Measurements from ENCODE around the gene SPATA6.
"Not testable (repeated sequence)": the region's sequence is repeated elsewhere in the genome, so short reads cannot be mapped to it uniquely, and the experiment has no call there.

SPATA6 gene

DNA sequence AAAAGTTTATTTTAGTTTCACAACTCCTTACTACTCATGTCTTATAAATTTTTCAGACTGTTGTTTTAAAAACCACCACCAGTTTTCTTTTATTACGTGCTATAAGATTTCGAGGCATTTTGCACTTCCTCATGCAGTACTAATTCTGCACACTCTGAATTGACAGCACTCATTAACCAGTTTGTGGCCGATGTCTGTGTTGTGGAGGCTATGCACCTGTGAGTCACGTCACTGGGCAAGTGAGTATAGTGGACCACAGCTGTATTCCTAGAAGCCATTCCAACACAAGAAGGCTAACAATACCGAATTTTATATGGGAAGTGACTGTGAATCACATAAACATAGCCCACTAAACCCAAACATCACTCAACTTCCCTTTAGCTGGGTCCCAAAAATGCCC, 21.0 kb upstream of the SPATA6 start:
- H2AFZ ChIP-seq = no peak overlapping the region
- no peaks in the 10 kb centered on the region for H3K79me2 ChIP-seq
- H3K4me1 ChIP-seq = peaks cover 3% of the 10 kb centered on the region
- H3K4me3 ChIP-seq (ENCODE audit: low read depth, low read length) = no peak overlapping the region
- no peak overlapping the region for H3K27ac ChIP-seq
- H3K4me2 ChIP-seq (ENCODE audit: low read length) = no peak overlapping the region
- H3K27me3 ChIP-seq (ENCODE audit: control insufficient read depth, insufficient read depth, low read length) = no peaks in the 10 kb centered on the region
- TF ChIP-seq, protein P1, sequence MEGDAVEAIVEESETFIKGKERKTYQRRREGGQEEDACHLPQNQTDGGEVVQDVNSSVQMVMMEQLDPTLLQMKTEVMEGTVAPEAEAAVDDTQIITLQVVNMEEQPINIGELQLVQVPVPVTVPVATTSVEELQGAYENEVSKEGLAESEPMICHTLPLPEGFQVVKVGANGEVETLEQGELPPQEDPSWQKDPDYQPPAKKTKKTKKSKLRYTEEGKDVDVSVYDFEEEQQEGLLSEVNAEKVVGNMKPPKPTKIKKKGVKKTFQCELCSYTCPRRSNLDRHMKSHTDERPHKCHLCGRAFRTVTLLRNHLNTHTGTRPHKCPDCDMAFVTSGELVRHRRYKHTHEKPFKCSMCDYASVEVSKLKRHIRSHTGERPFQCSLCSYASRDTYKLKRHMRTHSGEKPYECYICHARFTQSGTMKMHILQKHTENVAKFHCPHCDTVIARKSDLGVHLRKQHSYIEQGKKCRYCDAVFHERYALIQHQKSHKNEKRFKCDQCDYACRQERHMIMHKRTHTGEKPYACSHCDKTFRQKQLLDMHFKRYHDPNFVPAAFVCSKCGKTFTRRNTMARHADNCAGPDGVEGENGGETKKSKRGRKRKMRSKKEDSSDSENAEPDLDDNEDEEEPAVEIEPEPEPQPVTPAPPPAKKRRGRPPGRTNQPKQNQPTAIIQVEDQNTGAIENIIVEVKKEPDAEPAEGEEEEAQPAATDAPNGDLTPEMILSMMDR (IDR thresholded peaks at IDR 0.05) = no peak
- H3K9ac ChIP-seq = no peak overlapping the region
- no peaks in the 10 kb centered on the region for H3K36me3 ChIP-seq (ENCODE audit: control insufficient read depth, insufficient read depth, low read length)
- no peaks in the 10 kb centered on the region for H3K9me3 ChIP-seq (ENCODE audit: control insufficient read depth, low read length)

DNA sequence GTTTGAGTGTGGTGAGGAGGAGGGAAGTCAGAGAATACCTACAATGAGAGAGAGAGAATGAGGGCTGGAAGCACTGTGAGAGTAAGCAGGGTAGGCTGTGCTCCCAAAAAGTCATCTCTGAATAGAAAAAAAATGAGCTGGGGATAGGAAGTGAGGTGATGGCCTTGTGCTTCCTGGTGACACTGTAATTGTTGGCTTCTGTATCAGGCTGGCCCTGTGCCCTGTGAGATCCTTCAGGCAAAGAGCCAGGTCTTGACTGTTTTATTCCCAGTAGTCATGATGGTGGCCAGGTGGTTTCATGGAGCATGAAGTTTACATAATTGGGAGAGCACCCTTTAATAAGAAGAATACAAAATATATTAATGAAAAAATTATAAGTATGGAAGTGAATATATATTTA, 20.4 kb upstream of the SPATA6 start:
- H3K4me2 ChIP-seq (ENCODE audit: low read length) = no peak overlapping the region
- TF ChIP-seq, protein P1 (IDR thresholded peaks at IDR 0.05) = no peak
- H2AFZ ChIP-seq = no peak overlapping the region
- H3K36me3 ChIP-seq (ENCODE audit: control insufficient read depth, insufficient read depth, low read length) = no peaks in the 10 kb centered on the region
- H3K4me3 ChIP-seq (ENCODE audit: low read depth, low read length) = no peak overlapping the region
- H3K79me2 ChIP-seq = no peaks in the 10 kb centered on the region
- H3K4me1 ChIP-seq = peaks cover 3% of the 10 kb centered on the region
- no peak overlapping the region for H3K27ac ChIP-seq
- H3K9me3 ChIP-seq (ENCODE audit: control insufficient read depth, low read length) = no peaks in the 10 kb centered on the region
- H3K9ac ChIP-seq = no peak overlapping the region
- no peaks in the 10 kb centered on the region for H3K27me3 ChIP-seq (ENCODE audit: control insufficient read depth, insufficient read depth, low read length)

DNA sequence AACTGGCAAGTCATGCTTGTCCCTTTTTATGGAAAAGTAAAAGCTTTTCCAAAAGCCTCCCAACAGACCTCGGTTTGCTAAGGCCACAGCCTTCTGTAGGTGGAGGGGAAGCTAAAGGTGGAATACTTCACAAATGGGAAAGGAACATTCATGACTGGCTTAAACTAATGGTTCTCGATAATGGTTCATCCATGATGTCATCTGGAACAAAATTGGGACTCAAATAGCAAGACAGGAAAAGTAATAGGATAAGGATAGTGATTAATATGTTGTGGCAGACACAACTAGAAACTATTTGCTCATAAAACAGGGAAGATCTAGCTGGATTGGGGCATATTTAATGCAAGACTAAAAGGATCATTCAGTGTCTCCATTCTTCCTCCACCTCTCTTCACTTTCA, 16.7 kb upstream of the SPATA6 start:
- Histone ChIP-seq H3K27me3 (ENCODE audit: control insufficient read depth, insufficient read depth, low read length) (no peaks in the 10 kb centered on the region), H3K27ac (no peak overlapping the region), H3K36me3 (ENCODE audit: control insufficient read depth, insufficient read depth, low read length) (no peaks in the 10 kb centered on the region), H2AFZ (no peak overlapping the region), H3K9ac (no peak overlapping the region), H3K4me3 (ENCODE audit: low read depth, low read length) (no peak overlapping the region), H3K9me3 (ENCODE audit: control insufficient read depth, low read length) (no peaks in the 10 kb centered on the region), H3K4me2 (ENCODE audit: low read length) (no peak overlapping the region), H3K4me1 (no peaks in the 10 kb centered on the region), H3K79me2 (no peaks in the 10 kb centered on the region)
- TF ChIP-seq, protein P1 (IDR thresholded peaks at IDR 0.05) = no peak

DNA sequence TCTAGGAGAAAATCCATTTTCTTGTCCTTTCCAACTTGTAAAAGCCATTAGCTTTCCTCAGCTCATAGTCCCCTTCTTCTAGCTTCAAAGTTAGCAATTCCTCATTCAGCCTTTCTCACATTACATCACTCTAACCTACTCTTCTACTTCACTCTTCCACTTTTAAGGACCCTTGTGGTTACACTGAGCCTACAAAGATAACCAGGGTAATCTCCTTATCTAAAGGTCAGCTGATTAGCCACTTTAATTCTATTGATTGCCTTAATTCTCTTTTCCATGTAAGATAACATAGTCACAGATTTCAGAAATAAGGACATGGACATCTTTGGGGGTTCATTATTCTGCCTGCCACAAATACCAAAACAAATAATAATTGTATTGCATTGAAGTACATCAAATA, 8.5 kb upstream of the SPATA6 start:
- no peaks in the 10 kb centered on the region for H3K4me1 ChIP-seq
- no peaks in the 10 kb centered on the region for H3K36me3 ChIP-seq (ENCODE audit: control insufficient read depth, insufficient read depth, low read length)
- H3K9ac ChIP-seq = no peak overlapping the region
- no peaks in the 10 kb centered on the region for H3K27me3 ChIP-seq (ENCODE audit: control insufficient read depth, insufficient read depth, low read length)
- no peaks in the 10 kb centered on the region for H3K79me2 ChIP-seq
- no peak overlapping the region for H3K4me2 ChIP-seq (ENCODE audit: low read length)
- no peak overlapping the region for H2AFZ ChIP-seq
- no peak overlapping the region for H3K27ac ChIP-seq
- H3K9me3 ChIP-seq (ENCODE audit: control insufficient read depth, low read length) = no peaks in the 10 kb centered on the region
- no peak overlapping the region for H3K4me3 ChIP-seq (ENCODE audit: low read depth, low read length)
- TF ChIP-seq, protein P1 (IDR thresholded peaks at IDR 0.05) = no peak

DNA sequence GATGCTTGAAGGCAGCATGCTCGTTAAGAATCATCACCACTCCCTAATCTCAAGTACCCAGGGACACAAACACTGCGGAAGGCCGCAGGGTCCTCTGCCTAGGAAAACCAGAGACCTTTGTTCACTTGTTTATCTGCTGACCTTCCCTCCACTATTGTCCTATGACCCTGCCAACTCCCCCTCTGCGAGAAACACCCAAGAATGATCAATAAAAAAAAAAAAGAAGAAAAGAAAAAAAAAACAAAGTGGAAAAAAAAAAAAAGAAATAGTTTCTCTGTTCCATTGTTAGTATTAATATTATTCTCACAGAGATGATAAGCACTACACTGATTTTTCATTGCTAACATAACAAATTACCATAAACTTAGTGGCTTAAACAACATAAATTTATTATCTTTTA, 8.0 kb upstream of the SPATA6 start:
- H3K36me3 ChIP-seq (ENCODE audit: control insufficient read depth, insufficient read depth, low read length); H3K4me2 ChIP-seq (ENCODE audit: low read length); H3K27ac ChIP-seq: not testable (repeated sequence)

More for the DNA sequence above, 8.0 kb upstream of the SPATA6 start:
- H3K9me3 ChIP-seq (ENCODE audit: control insufficient read depth, low read length); H3K9ac ChIP-seq; H3K79me2 ChIP-seq; H3K27me3 ChIP-seq (ENCODE audit: control insufficient read depth, insufficient read depth, low read length); H3K4me3 ChIP-seq (ENCODE audit: low read depth, low read length); H3K4me1 ChIP-seq; H2AFZ ChIP-seq: not testable (repeated sequence)
